Measurements from ENCODE around the gene DNAJA3.

The DNAJA3 gene

GRCh38 chr16:4425378-4426020 is at the start of gene DNAJA3:
Gene DNAJA3, plus strand, starts transcription at chr16:4425868. Its CDS starts 14 bp downstream, at chr16:4425882.
- peak; percentile 90 to 93 for DNase-seq (ENCODE audit: low read depth in 2 of 2)

DNA sequence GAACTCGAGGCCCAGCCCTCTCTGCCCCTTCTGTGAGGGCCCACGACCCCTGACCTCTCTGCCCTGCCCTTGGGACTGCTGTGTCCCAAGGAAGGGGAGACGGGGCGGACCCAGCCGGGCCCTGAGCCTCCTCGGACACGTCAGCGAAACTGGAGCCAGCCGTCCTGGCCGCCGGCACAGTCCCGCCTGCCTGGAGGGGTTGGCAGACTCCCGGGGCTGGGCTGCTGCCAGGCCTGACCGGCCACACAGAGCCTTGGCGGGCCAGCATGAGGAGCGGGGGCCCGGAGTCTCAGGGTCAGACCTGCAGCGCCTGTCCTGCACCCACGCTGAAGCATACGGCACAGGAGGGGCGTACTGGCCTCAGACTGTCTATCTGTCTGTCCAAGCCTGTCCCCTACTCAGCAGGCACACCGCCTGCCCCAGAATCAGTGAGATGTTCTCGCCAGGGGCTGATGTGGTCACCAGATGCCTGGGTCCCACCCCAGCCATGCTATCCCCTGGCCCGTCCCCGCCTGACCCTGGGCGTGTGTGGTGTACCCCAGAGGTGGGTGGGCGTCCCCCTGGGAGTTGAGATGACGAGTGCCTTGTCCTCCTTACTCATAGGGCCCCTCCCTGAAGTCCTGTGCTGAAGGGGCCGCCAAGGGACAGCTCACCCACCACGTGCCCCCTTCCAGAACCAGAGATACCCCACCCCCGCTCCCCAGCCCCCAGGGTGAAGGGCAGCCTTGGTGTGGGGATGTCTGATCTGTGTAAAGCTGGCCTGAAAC is 49.4 kb upstream of the DNAJA3 start:
- no peak for DNase-seq (ENCODE audit: low read depth in 2 of 2)

DNA sequence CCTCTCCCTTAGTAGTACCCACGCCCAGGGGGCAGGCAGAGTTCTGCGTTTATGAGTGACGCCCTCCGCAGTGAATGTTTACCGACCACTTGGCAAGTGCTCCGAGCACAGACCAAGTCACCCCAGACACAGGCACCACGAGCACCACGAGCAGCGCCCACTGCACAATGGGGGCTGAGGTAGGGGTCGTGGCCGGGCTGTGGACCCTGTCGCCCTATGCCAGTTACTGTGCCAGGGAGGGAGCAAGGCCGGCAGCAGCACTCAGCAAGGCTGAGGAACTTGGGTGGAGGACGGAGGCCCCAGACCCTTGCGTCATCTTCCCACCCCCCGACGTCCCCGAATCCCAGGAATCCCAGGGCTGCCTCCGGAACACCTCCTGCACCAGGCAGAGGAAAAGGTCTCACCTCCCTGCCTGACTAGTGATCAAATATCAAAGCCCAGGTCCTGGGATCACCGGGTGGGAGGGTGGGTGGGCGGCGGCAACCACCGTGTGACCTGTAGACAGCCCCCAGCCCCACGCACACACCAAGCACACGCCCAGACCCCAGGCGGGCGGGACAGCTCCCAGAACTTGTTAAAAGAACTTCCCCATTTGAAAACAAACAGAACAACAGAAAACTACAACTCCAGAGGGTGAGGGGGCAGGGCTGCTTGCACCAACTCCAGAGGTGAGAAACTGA is 48.6 kb upstream of the DNAJA3 start:
- no peak for DNase-seq (ENCODE audit: low read depth in 2 of 2)

GRCh38 chr16:4377573-4378154 is 48.0 kb upstream of the DNAJA3 start:
- no peak for DNase-seq (ENCODE audit: low read depth in 2 of 2)

GRCh38 chr16:4378161-4378666 is 47.5 kb upstream of the DNAJA3 start:
- no peak for DNase-seq (ENCODE audit: low read depth in 2 of 2)

DNA sequence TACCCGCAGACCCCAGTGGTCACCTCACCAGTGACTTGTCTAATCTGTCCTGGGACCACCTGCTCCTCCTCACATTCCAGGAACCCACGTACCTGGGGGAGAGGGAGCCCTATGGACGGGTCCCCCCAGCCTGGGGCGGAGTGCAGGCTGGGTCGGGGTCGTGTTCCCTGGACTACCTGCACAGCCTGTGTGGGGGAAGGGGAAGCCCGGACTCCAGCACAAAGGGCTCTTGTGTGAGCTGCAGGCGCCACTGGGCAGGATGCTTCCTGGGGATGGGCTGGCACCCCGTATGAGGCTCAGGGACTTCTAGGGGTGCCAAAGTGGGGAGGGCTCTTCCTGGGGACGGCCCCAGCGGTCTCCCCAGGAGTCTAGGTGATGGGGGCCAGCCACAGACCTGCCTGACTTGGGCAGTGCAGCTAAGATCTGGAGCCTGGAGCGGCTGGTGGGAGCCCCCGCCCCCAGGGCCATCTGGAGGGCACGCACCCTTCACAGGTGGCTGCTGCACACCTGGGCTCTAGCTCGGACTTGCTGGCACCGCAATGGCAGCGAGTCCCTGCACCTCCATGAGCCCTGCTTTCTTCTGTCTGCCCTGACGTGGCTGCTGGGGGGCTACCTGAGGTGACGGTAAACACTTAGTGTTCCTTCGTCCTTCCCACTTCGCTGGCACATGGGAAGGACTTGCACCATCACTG is 46.5 kb upstream of the DNAJA3 start:
- DNase-seq (ENCODE audit: low read depth in 2 of 2) = no peak

GRCh38 chr16:4380119-4381063 is 45.3 kb upstream of the DNAJA3 start:
- no peak for DNase-seq (ENCODE audit: low read depth in 2 of 2)

DNA sequence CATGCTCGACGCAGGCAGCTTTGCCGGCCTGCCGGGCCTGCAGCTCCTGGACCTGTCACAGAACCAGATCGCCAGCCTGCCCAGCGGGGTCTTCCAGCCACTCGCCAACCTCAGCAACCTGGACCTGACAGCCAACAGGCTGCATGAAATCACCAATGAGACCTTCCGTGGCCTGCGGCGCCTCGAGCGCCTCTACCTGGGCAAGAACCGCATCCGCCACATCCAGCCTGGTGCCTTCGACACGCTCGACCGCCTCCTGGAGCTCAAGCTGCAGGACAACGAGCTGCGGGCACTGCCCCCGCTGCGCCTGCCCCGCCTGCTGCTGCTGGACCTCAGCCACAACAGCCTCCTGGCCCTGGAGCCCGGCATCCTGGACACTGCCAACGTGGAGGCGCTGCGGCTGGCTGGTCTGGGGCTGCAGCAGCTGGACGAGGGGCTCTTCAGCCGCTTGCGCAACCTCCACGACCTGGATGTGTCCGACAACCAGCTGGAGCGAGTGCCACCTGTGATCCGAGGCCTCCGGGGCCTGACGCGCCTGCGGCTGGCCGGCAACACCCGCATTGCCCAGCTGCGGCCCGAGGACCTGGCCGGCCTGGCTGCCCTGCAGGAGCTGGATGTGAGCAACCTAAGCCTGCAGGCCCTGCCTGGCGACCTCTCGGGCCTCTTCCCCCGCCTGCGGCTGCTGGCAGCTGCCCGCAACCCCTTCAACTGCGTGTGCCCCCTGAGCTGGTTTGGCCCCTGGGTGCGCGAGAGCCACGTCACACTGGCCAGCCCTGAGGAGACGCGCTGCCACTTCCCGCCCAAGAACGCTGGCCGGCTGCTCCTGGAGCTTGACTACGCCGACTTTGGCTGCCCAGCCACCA is 44.4 kb upstream of the DNAJA3 start:
- DNase-seq (ENCODE audit: low read depth in 2 of 2) = no peak

- DNase-seq (ENCODE audit: low read depth in 2 of 2) = no peak
These were observed 43.5 kb upstream of the DNAJA3 start for GRCh38 chr16:4381935-4382794.

GRCh38 chr16:4382795-4383357 is 42.8 kb upstream of the DNAJA3 start:
- DNase-seq (ENCODE audit: low read depth in 2 of 2) = no peak

GRCh38 chr16:4383591-4384444 is 41.9 kb upstream of the DNAJA3 start:
- no peak for DNase-seq (ENCODE audit: low read depth in 2 of 2)

DNA sequence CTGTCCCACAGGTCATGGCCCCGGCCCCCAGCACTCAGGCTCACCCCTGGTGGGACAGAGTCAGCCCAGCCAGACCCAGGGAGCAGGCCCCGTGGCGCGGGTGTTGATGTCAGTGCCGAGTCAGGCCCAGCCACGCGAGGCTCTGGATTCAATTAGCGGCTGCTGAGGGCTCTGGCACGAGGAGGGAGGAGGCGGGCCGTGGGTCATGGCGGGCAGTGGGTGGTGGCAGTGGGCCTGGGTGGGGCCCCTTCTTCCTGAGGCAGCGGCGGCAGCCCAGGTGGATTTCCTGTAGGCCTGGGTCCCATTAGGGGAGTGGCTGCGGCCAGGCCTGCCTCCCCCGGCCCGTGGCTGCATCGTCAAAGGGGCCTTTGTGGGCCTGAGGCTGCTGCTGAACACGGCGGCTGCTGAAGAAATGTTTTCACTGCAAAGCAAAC is 41.1 kb upstream of the DNAJA3 start:
- DNase-seq (ENCODE audit: low read depth in 2 of 2) = no peak

DNA sequence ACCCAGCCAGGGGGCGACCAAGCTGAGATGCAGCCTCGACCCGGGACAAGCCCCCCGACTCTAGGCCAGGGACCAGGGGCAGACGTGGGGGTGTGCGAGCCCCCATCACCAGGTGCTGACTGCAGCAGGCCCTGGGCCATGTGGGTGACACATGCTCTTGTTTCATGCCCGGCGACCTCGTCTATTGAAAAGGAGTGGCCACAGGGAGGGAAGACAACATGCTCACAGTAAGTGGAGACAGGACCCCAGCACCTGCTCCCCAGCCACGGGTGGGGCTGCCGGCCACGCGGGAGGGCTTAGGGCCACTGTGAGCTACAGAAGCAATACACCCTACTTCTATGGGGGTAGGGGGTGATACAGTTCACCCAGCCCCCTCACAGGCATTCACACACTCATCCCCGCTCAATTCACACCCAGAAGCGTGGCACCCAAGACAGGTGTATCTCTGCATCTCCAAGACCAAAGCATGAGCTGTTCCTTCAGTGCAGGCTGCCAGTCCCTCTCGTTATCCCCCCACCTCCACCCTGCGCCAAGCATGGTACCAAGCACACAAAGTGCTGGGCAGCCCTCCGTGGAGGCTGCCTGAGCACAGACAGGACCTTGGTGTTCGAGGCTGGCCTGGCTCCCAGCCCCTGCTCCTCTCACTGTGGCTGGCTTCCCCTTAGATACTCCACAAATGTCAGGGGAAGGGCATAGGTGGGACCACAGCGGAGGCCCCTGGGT is 40.4 kb upstream of the DNAJA3 start:
- no peak for DNase-seq (ENCODE audit: low read depth in 2 of 2)

DNA sequence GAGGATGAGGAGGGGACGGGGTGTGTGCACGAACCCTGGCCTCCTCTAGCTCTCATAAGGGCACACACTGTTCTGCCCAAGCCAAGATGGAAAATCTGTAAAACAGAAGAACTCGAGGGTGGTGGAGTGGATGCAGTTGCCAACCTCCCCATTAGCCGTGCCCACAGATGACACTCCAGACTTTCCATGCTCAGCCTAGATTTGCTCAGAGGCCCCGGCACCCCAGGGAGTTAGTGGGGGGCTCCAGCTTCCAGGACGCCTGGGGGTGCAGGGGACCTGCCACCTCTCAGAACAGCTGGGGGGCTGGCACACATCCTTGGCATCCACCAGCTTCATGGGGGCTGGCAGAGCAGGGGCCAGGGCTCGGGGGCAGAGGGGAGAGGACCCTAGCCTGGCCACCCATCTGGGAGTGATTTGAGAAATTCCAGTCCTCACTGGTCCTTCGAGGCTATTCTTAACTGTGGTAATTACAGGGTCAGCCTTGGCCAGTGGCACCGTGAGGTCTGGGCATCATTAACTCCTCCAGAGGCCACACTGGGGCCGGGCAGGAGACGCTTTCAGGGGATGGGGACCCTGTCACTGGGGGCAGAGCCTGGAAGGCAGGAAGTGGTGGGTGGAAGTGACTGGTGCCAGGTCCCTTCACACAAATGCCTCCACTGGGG is 39.7 kb upstream of the DNAJA3 start:
- DNase-seq (ENCODE audit: low read depth in 2 of 2) = no peak

DNA sequence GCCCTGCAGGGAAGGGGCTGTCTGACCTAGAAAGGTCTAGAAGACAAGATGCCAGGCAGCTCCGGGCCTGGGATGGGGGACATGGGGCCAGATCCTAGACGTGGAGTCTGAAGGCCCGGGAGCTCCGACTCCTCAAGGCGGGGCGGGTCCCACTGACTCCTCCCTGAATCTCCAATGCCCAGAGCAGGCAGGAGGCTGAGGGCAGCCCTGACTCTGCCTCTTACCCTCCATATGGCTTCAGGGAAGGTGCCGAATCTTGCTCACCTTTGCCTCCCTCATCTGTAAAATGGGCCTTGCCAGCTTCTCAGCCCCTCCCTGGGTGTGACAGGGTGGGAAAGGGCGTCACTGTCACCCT is 39.2 kb upstream of the DNAJA3 start:
- no peak for DNase-seq (ENCODE audit: low read depth in 2 of 2)

- DNase-seq (ENCODE audit: low read depth in 2 of 2) = no peak
These were observed 38.6 kb upstream of the DNAJA3 start for GRCh38 chr16:4386951-4387565.
